Peyer's patch (tissue), 4 donors: ENCODE measurements around the gene TMEM175.

Source experiments
- POLR2A ChIP-seq, 2 donors: fragments of 450-650 bp; IDR thresholded peaks; one replicate each; pipeline ENCODE4 v1.5.1; 2017; ENCODE audit warnings: antibody characterized with exemption in 2 of 2, mild to moderate bottlenecking in 2 of 2, moderate library complexity in 2 of 2
- TF ChIP-seq, protein P1 (sequence below), 6 experiments: fragments of 450-650 bp in 4 of 6; fragments of 200-600 bp in 2 of 6; sonication (generic) in 1 of 6; IDR thresholded peaks; one replicate each; pipeline ENCODE4 v1.5.1; 2017 to 2019; ENCODE audit warnings: antibody characterized with exemption in 6 of 6, mild to moderate bottlenecking in 3 of 6, moderate library complexity in 1 of 6

DNA sequence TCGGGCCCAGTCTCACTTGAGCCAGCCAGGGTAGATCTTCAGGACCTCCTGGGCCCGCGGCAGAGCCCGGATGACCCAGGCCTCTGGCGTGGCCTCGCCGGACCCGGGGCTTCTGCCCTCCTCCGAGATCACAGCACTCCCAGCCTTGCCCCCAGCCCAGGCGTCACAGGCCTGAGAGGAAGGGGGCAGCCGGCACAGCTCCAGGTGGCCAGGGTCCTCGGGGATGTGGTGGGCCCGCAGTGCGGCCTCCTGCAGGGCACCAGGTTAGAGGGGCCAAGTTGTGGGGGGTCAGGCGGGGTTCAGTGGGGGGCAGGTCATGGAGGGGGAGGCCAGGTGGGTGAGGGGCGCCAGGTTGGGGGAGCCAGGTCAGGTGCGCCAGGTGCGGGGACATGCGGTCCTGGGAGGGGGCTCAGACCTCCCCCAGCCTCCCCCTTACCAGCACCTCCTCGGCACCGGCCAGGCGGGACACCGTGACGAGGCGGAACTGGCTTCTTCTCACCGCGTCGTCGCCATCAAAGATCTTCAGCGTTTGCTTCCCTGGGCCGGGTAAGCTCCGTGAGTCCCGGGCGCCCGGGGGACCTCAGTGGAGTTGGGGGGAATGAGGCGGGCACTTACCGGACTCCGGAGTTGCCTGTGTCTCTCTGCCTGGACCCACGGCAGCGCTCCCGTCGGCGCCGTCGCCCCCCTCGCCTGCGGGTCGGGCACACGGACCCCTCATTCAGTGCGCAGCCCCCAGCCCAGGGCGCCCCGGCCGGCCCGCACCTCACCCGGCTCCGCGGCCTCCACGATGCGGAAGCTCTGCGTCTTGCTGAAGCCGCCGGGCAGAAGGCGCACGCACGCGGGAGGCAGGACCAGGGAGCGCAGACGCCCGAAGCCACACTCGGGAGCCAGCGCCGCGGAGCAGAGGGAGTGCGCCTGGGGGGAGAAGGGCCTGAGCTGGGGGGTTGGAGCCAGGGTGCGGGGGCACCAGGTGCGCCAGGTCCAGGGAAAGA lies 35.1 kb downstream of the TMEM175 start:
- TF ChIP-seq, protein P1, sequence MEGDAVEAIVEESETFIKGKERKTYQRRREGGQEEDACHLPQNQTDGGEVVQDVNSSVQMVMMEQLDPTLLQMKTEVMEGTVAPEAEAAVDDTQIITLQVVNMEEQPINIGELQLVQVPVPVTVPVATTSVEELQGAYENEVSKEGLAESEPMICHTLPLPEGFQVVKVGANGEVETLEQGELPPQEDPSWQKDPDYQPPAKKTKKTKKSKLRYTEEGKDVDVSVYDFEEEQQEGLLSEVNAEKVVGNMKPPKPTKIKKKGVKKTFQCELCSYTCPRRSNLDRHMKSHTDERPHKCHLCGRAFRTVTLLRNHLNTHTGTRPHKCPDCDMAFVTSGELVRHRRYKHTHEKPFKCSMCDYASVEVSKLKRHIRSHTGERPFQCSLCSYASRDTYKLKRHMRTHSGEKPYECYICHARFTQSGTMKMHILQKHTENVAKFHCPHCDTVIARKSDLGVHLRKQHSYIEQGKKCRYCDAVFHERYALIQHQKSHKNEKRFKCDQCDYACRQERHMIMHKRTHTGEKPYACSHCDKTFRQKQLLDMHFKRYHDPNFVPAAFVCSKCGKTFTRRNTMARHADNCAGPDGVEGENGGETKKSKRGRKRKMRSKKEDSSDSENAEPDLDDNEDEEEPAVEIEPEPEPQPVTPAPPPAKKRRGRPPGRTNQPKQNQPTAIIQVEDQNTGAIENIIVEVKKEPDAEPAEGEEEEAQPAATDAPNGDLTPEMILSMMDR (IDR thresholded peaks at IDR 0.05), result no peak
- no peak for TF ChIP-seq POLR2A (IDR thresholded peaks at IDR 0.05)
